Ascending aorta (tissue), 2 donors: Measurements from ENCODE around the gene GNPDA2. TPM values are rescaled to one million over a fixed set of nuclear protein-coding genes. Genes with fewer than 3 reads are reported as not detected.

Experiments
- DNase-seq, 2 donors: peaks; one replicate each; pipeline ENCODE4 v3.0.0-alpha.2; 2019; ENCODE audit warnings: low spot score in 2 of 2
- H3K27ac ChIP-seq, 2 donors: fragments of 200-600 bp; sonication (generic); one replicate each; pipeline ENCODE4 v1.5.1; 2016 to 2017; ENCODE audit warnings: mild to moderate bottlenecking in 1 of 2
- H3K27me3 ChIP-seq: fragments of 200-600 bp; sonication (generic); one replicate; pipeline ENCODE4 v1.5.1; 2017
- H3K36me3 ChIP-seq, 2 donors: fragments of 200-600 bp; sonication (generic); one replicate each; pipeline ENCODE4 v1.5.1; 2016
- H3K4me1 ChIP-seq, 2 donors: fragments of 200-600 bp; sonication (generic); one replicate each; pipeline ENCODE4 v1.5.1; 2016 to 2017; ENCODE audit warnings: mild to moderate bottlenecking in 1 of 2
- H3K4me3 ChIP-seq, 2 donors: fragments of 200-600 bp; sonication (generic); one replicate each; pipeline ENCODE4 v1.5.1; 2016 to 2017; ENCODE audit warnings: mild to moderate bottlenecking in 1 of 2
- H3K9me3 ChIP-seq, 2 donors: fragments of 200-600 bp; sonication (generic); one replicate each; pipeline ENCODE4 v1.5.1; 2016
- CTCF ChIP-seq, 3 experiments: fragments of 200-600 bp in 2 of 3; fragments of 450-650 bp in 1 of 3; sonication (generic) in 2 of 3; IDR thresholded peaks; one replicate each; pipeline ENCODE4 v1.5.1; 2016 to 2019; ENCODE audit warnings: antibody characterized with exemption in 3 of 3, mild to moderate bottlenecking in 1 of 3, moderate library complexity in 1 of 3
- intact Hi-C: fragments of 100-400 bp; cut with DNase I; formaldehyde crosslinking; loops from one replicate; pipeline ENCODE4 v1.15.1; 2023
- total RNA-seq: library from RNA; depleted of rRNA; stranded (reverse); fragments of >200 nt; gene quantifications from one replicate; pipeline ENCODE4 v1.1.0, GENCODE V29; 2016

GNPDA2 gene
- total RNA-seq, 1 donor from 2014 or later = 32.6 TPM

- intact Hi-C loops = no loop called here
- no peak for DNase-seq
- H3K36me3 ChIP-seq = peaks cover 14 to 40% of the 10 kb centered on the region in 2 donors
- no peaks in the 10 kb centered on the region for H3K27me3 ChIP-seq
- TF ChIP-seq CTCF (IDR thresholded peaks at IDR 0.05) = no peak
- no peaks in the 10 kb centered on the region for H3K4me1 ChIP-seq
- H3K27ac ChIP-seq = no peak overlapping the region
- no peaks in the 10 kb centered on the region for H3K9me3 ChIP-seq
- no peak overlapping the region for H3K4me3 ChIP-seq
Measured at GRCh38 chr4:44700427-44700826, 25.9 kb downstream of the GNPDA2 start.

DNA sequence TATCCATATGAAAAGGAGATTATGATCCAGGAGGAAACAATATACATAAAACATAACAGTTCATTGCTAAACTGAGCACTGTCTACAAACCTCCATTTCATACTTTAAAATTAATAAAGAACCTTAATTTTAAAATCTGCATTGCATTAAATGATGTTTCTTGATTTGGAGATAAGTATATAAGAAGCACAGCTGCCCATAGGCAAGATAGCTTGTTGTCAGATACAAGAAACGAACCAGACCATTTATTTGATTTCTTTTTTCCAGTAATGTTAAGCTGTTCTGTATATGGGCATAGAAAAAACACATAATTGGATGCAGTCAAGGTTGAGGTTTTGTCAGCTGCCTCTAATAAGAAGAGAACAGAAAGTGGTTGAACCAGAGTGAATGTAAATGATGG, 41.7 kb downstream of the GNPDA2 start:
- DNase-seq = no peak
- Histone ChIP-seq H3K36me3 (peaks cover 27 to 46% of the 10 kb centered on the region in 2 donors), H3K9me3 (no peaks in the 10 kb centered on the region), H3K4me1 (peaks cover 0 to 7% of the 10 kb centered on the region in 2 donors), H3K27me3 (no peaks in the 10 kb centered on the region), H3K4me3 (no peak overlapping the region), H3K27ac (no peak overlapping the region)
- intact Hi-C loops = no loop called here
- TF ChIP-seq CTCF (IDR thresholded peaks at IDR 0.05) = no peak

DNA sequence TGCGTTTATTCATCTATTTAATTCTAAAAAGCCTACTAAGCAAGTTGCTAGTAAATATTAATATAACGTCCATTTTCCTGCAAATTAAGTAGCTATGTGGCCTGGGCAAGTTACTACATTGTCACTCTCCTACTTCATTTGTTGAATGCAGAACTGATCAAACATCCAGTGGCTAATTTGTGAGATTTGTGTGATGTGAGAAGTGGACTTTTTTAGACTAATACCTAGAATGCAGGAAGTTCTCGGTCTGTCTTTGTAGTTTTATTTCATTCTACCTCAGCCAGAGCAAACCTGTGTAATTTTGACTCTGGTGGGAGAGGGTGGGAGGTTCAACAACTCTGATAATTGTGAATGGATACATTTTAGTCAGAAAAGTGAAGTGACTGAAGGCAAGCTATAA, 47.3 kb downstream of the GNPDA2 start:
- TF ChIP-seq CTCF (IDR thresholded peaks at IDR 0.05) = no peak
- H3K27me3 ChIP-seq = no peaks in the 10 kb centered on the region
- no peaks in the 10 kb centered on the region for H3K9me3 ChIP-seq
- H3K36me3 ChIP-seq = peaks cover 2 to 19% of the 10 kb centered on the region in 2 donors
- DNase-seq = no peak
- intact Hi-C loops = loop anchor here (2.0 to 5.0 kb wide), 2 partner anchors 48 to 232 kb away; partner anchors contain the start of genes GNPDA2 and KCTD8
- H3K27ac ChIP-seq = peak overlapping the region; percentile 88 to 93
- peak overlapping the region; percentile 93 to 97 for H3K4me3 ChIP-seq
- H3K4me1 ChIP-seq = peaks cover 0 to 10% of the 10 kb centered on the region in 2 donors

- Histone ChIP-seq H3K4me1 (peaks cover 0 to 10% of the 10 kb centered on the region in 2 donors), H3K27ac (peak within 1 kb of the TSS; percentile 88 to 93), H3K36me3 (peaks cover 0 to 12% of the 10 kb centered on the region in 2 donors), H3K9me3 (no peaks in the 10 kb centered on the region), H3K27me3 (no peaks in the 10 kb centered on the region), H3K4me3 (peak within 1 kb of the TSS; percentile 93 to 97)
- peak; percentile 67 to 94 for DNase-seq
- intact Hi-C loops = loop anchor here (2.0 to 5.0 kb wide), 2 partner anchors 48 to 231 kb away; partner anchors contain the start of genes GNPDA2 and KCTD8
- TF ChIP-seq CTCF (IDR thresholded peaks at IDR 0.05) = peak in 1 of 3 experiments; percentile 4
Measured at GRCh38 chr4:44678094-44679041, 48.0 kb downstream of the GNPDA2 start, which contains the start of gene GUF1. Gene GUF1, plus strand, starts transcription at chr4:44678420. Its CDS starts 203 bp downstream, at chr4:44678623.

DNA sequence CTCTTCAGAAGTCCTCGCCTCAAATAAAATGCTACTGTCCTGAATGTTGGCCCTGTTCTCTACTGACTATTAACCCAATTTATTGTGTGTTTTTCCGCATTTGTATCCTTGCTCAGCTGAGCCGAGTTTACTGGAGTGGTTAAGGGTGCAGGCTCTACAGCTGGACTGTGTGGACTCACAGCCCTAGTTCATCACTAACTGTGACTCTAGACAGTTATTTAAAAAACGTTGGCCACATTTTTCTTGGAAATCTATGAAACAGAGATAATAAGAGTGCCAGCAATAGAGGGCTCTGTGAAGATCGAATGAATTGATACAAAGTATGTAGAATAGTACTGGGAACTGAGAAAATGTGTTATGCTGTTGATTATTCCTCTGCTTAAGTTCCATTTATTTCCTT, 51.0 kb downstream of the GNPDA2 start:
- Histone ChIP-seq H3K4me1 (peaks cover 0 to 10% of the 10 kb centered on the region in 2 donors), H3K4me3 (no peak overlapping the region), H3K27ac (no peak overlapping the region), H3K36me3 (no peaks in the 10 kb centered on the region), H3K27me3 (no peaks in the 10 kb centered on the region), H3K9me3 (no peaks in the 10 kb centered on the region)
- intact Hi-C loops = loop anchor here (5.0 kb wide), 1 partner anchor 228 kb away; the partner anchor contains the start of gene KCTD8
- no peak for DNase-seq
- no peak for TF ChIP-seq CTCF (IDR thresholded peaks at IDR 0.05)
